Measurements from ENCODE around the gene MAP3K5.

The MAP3K5 gene

GRCh38 chr6:136527831-136528230, 264.4 kb downstream of the MAP3K5 start:
- no peak for DNase-seq

- no peak for DNase-seq
Observed at GRCh38 chr6:136526937-136527336, 265.3 kb downstream of the MAP3K5 start.

GRCh38 chr6:136526196-136526930, 265.9 kb downstream of the MAP3K5 start:
- DNase-seq: no peak

GRCh38 chr6:136525586-136526195, 266.6 kb downstream of the MAP3K5 start:
- DNase-seq: no peak

GRCh38 chr6:136524936-136525413, 267.3 kb downstream of the MAP3K5 start:
- no peak for DNase-seq

- DNase-seq: no peak
Observed at GRCh38 chr6:136524339-136524935, 267.8 kb downstream of the MAP3K5 start.

- DNase-seq: no peak
Observed at GRCh38 chr6:136523196-136523595, 269.1 kb downstream of the MAP3K5 start.

GRCh38 chr6:136522636-136523035, 269.6 kb downstream of the MAP3K5 start:
- no peak for DNase-seq

GRCh38 chr6:136521911-136522310, 270.4 kb downstream of the MAP3K5 start:
- no peak for DNase-seq

- no peak for DNase-seq
Observed at GRCh38 chr6:136521427-136521826, 270.9 kb downstream of the MAP3K5 start.

GRCh38 chr6:136520517-136520916, 271.8 kb downstream of the MAP3K5 start:
- no peak for DNase-seq

GRCh38 chr6:136517582-136517981, 274.7 kb downstream of the MAP3K5 start:
- DNase-seq: no peak

- no peak for DNase-seq
Observed at GRCh38 chr6:136517002-136517401, 275.3 kb downstream of the MAP3K5 start.

GRCh38 chr6:136514591-136514990, 277.7 kb downstream of the MAP3K5 start:
- DNase-seq: no peak

- no peak for DNase-seq
Observed at GRCh38 chr6:136511926-136512325, 280.4 kb downstream of the MAP3K5 start.

GRCh38 chr6:136511397-136511796, 280.9 kb downstream of the MAP3K5 start:
- DNase-seq: no peak

GRCh38 chr6:136510782-136511181, 281.5 kb downstream of the MAP3K5 start:
- DNase-seq: no peak

- DNase-seq: no peak
Observed at GRCh38 chr6:136510299-136510698, 282.0 kb downstream of the MAP3K5 start.

GRCh38 chr6:136508725-136509392, 283.4 kb downstream of the MAP3K5 start:
- no peak for DNase-seq
